RPMI7951 (cell line): ENCODE data around the gene DOCK2. TPM values are rescaled to one million over a fixed set of nuclear protein-coding genes. Genes with fewer than 3 reads are reported as not detected.
A peak's percentile ranks its signal among the peaks of the same experiment; 100 is the strongest.

Experiments
- DNase-seq: peaks from one replicate; pipeline ENCODE4 v3.0.0-alpha.2; 2012; ENCODE audit warnings: low read depth
- total RNA-seq: library from RNA; depleted of rRNA; stranded (reverse); fragments of >200 nt; shearing (Covaris generic); gene quantifications from 2 replicates; pipeline ENCODE4 v1.2.3, GENCODE V29; 2014

DOCK2 gene
- total RNA-seq, 1 experiment from 2014 or later, result 12.5 TPM

DNA sequence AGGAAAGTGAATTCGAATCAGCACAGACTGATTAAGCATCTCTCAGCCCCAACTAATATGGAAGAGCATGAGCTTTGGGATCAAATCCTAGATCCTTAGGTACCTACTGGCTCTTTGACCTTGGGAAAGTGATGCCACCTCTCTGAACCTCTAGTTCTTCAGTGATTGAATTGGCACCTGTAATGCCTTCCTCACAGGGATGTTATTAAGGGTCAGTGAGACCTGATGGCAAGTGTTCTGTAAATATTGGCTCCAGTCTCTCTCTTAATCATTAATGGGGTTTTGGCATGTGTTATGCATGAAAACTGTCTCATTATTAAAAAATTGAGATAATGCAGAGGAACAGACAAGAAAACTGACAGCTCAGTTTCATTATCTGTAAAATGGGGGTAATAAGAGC lies 227.4 kb downstream of the DOCK2 start:
- DNase-seq, result no peak

DNA sequence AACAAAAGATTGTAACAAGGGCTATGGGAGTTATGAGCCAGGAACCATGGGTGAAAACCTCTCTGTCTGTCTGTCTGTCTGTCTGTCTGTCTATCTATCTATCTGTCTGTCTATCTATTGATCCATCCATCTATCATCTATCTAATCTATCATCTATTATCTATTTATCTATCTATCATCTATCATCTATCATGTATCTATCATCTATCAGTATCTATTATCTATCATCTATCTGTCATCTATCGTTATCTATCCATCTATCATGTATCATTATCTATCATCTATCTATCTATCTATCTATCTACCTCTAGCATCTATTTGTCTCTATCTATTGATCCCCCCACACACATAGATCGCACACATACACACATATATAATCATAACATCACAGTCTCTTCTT lies 230.3 kb downstream of the DOCK2 start:
- no peak for DNase-seq

- DNase-seq, result no peak
Measured at GRCh38 chr5:169869066-169869465, 232.0 kb downstream of the DOCK2 start.

- DNase-seq, result no peak
Measured at GRCh38 chr5:169870211-169870610, 233.1 kb downstream of the DOCK2 start.

DNA sequence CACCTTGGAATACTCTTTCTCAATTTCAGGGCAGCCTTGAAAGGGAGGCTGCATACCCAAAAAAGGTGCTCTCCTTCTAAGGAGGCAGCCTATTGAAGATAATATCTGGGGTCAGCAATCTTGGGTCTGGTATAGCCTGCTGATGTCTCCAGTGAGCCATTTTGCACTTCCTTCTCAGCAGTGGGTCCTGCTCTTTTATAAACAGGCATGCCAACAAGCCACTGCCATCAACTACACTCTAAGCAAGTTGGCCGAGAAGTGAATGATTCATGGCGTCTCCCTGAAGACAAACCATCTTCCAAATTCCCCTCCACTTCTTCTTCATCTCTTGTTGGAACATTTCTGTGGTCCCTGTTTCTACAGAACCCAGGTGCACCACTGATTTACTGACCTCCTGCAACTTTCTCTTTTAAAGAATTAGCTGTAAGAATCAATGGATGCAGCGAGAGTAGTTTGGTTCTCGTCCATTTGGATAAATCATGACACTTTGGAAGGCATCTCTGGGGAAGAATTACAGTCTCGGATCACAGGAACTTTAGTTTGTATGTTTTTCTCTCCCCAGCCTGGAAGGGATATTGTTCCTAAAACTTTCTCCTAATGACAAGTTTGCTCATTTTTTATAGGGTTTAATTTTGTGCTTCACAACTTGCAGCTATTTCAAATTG lies 234.9 kb downstream of the DOCK2 start:
- DNase-seq, result no peak

GRCh38 chr5:169873642-169874041 lies 236.6 kb downstream of the DOCK2 start:
- DNase-seq, result no peak

GRCh38 chr5:169874621-169875020 lies 237.5 kb downstream of the DOCK2 start:
- DNase-seq, result no peak

GRCh38 chr5:169875091-169875728 lies 238.1 kb downstream of the DOCK2 start:
- no peak for DNase-seq

DNA sequence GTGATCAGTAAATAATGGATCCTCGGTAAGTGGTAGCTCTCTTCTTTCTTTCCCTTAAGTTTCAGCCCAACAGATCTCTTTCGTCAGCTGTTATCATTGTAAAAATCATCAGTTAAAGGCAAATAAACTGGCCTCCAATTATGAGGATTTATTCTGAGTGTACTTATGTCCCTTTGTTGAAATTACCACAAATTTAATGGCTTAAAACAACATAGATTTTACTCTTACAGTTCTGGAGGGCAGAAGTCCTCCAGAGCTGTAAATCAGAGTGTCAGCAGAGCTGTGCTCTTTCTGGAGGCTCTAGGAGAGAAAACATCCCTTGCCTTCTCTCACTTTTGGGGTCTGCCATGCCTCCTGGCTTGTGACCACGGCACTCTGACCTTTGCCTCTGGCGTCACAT lies 238.7 kb downstream of the DOCK2 start:
- DNase-seq, result no peak

DNA sequence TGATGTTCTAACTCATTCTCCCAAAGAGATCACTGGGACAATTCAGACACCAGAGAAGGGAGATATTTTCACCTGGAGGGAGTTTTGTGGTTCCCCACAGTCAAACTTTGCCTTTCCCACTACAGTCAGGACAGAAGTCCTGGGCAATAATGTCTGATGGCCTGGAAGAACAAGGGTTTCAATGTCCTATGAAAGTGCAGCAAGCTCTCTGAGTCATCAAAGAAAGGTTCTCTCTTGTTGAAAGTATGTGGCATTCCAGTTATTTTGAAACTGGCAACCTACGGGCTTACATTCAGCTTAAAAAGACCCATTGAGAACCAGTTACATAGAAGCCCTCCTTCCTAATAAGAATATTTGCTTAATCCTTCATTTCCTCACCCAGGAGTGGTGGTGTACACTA lies 239.3 kb downstream of the DOCK2 start:
- peak; percentile 49 for DNase-seq

GRCh38 chr5:169880012-169880663 lies 243.1 kb downstream of the DOCK2 start:
- DNase-seq, result no peak

GRCh38 chr5:169880785-169881184 lies 243.7 kb downstream of the DOCK2 start:
- no peak for DNase-seq

DNA sequence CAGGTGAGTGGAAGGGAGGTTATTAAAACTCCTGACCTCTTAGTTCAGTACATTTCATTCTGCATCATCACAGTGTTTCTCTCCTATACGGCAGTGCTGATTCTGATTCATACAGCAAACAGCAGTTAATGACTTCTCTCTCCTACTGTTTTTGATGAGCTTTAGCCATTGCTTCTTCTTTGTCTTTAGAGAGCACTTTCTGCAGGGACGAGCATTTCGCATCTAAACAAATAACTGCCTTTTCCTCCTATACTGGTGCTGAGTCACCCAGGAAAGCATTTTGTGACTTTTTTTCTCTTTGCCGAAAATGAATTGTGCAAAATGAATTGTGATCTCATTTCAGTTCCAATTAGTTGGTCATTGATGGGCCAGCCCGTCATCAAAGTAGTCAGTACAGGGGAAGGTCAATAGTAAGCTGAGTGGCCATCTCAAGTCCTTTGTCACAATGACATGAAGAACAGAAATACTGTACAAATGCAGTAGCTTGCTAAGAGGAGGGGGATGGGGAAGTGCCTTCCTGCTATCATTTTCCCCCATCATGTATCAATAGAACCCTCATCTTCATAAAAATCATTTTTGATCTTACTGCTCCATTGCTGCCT lies 244.7 kb downstream of the DOCK2 start:
- DNase-seq, result no peak

DNA sequence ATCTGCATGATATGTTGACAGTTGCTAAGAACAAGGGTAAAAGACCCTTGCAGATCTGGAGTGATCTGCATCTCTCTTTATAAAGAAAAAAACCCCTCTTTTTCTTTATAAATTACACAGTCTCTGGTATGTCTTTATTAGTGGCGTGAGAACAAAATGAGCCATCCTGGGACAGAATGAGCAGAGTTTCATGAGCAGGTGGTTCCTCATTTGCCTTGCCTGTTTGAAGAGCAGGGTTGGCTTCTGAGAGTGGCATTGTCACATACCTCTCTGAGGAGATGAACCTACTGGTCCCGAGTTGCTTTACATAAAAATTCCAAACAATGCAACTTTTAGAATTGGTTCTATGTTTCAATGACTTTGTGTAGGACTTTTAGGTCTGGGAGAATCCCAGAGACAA lies 249.0 kb downstream of the DOCK2 start:
- no peak for DNase-seq

GRCh38 chr5:169886677-169887076 lies 249.6 kb downstream of the DOCK2 start:
- no peak for DNase-seq

- DNase-seq, result no peak
Measured at GRCh38 chr5:169889572-169889971, 252.5 kb downstream of the DOCK2 start.

DNA sequence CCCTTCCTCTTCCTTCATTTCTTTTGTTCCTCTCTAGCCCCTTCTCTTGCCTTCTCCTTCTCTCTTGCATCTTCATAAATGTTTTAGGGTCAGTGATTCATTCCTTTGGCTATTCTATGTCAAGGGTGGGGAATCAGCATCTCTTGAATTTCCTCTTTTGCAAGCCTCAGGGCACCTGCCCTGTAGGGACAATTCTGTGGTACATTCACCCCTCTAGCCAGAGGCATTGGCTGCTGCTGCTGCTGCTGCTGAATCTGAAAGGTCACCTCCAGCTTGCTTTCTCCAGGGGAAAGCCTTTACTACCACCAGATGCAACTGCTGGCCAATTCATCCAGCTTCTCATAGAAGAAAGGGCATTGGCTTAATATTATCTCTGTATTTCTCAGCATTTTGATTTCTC lies 255.9 kb downstream of the DOCK2 start:
- peak; percentile 62 for DNase-seq

DNA sequence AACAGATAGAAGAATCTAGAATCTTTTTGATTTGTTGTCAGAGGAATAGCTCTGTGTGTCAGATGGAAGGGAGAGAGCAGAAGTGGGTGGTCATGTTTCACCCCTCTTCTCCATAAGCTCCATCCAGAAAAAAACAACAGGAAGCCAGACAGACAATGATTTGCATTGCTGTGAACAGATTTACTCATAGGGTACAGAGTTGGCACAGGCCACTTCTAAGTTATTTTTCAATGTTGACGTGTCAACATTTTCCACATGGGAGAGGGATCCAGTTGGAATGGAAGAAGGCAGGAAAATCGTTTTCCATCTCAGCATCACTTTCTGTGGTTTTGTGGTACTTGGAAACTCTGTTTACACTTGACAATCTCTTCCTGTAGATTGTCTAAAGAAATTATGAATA lies 256.5 kb downstream of the DOCK2 start:
- peak; percentile 76 for DNase-seq

DNA sequence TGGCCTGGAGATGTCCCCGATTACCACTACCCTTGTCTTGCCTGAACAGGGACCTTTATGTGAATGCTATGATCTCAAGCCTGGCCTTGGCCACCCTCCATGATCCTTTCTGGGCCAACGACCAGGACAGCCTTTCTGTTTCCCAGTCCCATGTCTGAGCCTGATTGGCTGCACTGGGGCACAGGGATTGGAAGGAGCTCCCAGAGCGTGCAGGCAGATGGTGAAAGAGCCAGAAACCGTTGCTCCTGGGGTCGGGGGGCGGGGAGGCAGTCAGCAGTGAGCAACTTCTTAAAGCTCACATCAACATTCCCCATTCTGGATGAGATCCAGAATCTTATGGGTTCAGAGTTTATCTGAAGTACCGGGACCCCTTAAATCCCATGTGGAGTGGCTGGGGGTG lies 258.9 kb downstream of the DOCK2 start:
- DNase-seq, result no peak

DNA sequence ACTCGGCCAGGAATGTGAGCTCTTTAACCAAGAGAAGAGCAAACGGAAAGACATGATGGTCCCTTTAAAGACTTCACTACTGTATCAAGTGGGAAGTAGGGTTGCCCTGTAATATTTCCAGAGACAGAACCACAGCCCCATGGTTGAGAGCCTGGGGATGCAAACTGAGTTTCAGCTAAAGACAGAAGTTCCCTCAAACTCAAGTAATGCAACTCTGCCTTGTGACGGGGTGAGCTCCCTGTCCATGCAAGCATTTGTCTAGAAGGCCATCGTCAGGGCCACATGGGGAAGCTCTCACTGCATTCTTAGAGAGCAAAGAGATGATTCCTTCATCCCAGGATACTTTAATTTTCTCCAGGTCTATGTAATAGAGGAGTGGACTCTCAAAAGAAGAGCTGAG lies 260.4 kb downstream of the DOCK2 start:
- DNase-seq, result no peak

DNA sequence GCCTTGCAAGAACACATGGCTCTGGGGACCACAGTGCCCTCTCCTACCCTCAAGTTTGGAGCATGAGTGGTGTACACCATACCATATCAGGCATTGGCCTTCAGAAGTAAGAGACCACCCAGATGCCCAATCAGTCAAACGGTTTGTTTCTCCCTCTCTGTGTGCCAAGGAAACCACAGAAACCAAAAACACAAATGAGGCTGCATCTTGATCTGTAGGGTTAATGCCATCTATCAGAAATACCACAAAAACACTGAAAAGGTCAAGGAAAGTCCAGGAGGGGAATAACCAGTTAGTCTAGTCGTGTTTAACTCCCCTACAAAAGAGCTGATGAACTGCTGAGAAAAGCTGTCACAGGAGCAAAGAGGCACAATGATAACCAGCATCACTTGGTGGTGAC lies 264.8 kb downstream of the DOCK2 start:
- no peak for DNase-seq

GRCh38 chr5:169904059-169904458 lies 267.0 kb downstream of the DOCK2 start:
- no peak for DNase-seq

- DNase-seq, result no peak
Measured at GRCh38 chr5:169904508-169904907, 267.4 kb downstream of the DOCK2 start.
